LHCN-M2 (cell line): ENCODE measurements around the gene TNP1. TPM values are rescaled to one million over a fixed set of nuclear protein-coding genes. Genes with fewer than 3 reads are reported as not detected.

Source experiments
- DNase-seq: peaks from one replicate; pipeline ENCODE4 v3.0.0-alpha.2; 2012; ENCODE audit warnings: low read depth
- polyA plus RNA-seq: library from polyadenylated mRNA; unstranded; fragments of >200 nt; gene quantifications from one replicate; pipeline ENCODE4 v1.2.1, GENCODE V29; 2012; ENCODE audit warnings: missing spikeins
- total RNA-seq: library from RNA; depleted of rRNA; stranded (reverse); fragments of >200 nt; gene quantifications from 2 replicates; pipeline ENCODE4 v1.2.3, GENCODE V29; 2014; rRNA removed

The TNP1 gene
- total RNA-seq: not detected in 2 replicates
- not detected for polyA plus RNA-seq

- DNase-seq: no peak
These were observed at the start of gene TNP1 for GRCh38 chr2:216859944-216860343. TSS of gene TNP1 (minus strand) at chr2:216860064. CDS start at chr2:216860034, 30 bp downstream.

GRCh38 chr2:216908300-216908699 lies 48.4 kb upstream of the TNP1 start:
- no peak for DNase-seq

- DNase-seq: no peak
These were observed 45.9 kb upstream of the TNP1 start for GRCh38 chr2:216905649-216906329.

- peak; percentile 83 for DNase-seq
These were observed 45.1 kb upstream of the TNP1 start for GRCh38 chr2:216904974-216905373.

- peak; percentile 24 for DNase-seq
These were observed 44.7 kb upstream of the TNP1 start for GRCh38 chr2:216904554-216904953.

GRCh38 chr2:216903470-216903869 lies 43.6 kb upstream of the TNP1 start:
- DNase-seq: no peak

- DNase-seq: no peak
These were observed 41.4 kb upstream of the TNP1 start for GRCh38 chr2:216901273-216901672.

GRCh38 chr2:216900406-216900805 lies 40.5 kb upstream of the TNP1 start:
- DNase-seq: no peak

GRCh38 chr2:216897561-216898203 lies 37.8 kb upstream of the TNP1 start:
- no peak for DNase-seq

- DNase-seq: no peak
These were observed 30.3 kb upstream of the TNP1 start for GRCh38 chr2:216890138-216890537.

- DNase-seq: no peak
These were observed 29.2 kb upstream of the TNP1 start for GRCh38 chr2:216888887-216889622.

- DNase-seq: no peak
These were observed 28.2 kb upstream of the TNP1 start for GRCh38 chr2:216888081-216888480.

GRCh38 chr2:216887138-216887537 lies 27.3 kb upstream of the TNP1 start:
- no peak for DNase-seq

- no peak for DNase-seq
These were observed 25.3 kb upstream of the TNP1 start for GRCh38 chr2:216885117-216885553.

GRCh38 chr2:216884347-216884746 lies 24.5 kb upstream of the TNP1 start:
- no peak for DNase-seq

GRCh38 chr2:216882876-216883275 lies 23.0 kb upstream of the TNP1 start:
- no peak for DNase-seq

- DNase-seq: no peak
These were observed 21.5 kb upstream of the TNP1 start for GRCh38 chr2:216881411-216881810.

- peak; percentile 3 for DNase-seq
These were observed 20.8 kb upstream of the TNP1 start for GRCh38 chr2:216880509-216881184.

GRCh38 chr2:216879727-216880508 lies 20.1 kb upstream of the TNP1 start:
- no peak for DNase-seq

GRCh38 chr2:216878072-216878471 lies 18.2 kb upstream of the TNP1 start:
- no peak for DNase-seq

GRCh38 chr2:216877085-216877484 lies 17.2 kb upstream of the TNP1 start:
- peak; percentile 4 for DNase-seq
